ENCODE data around the gene SLC6A11.

Gene SLC6A11

GRCh38 chr3:10843378-10843777 lies 27.4 kb downstream of the SLC6A11 start:
- H3K4me3 ChIP-seq (ENCODE audit: severe bottlenecking), result no peak overlapping the region
- DNase-seq (ENCODE audit: low spot score) (no peak), ATAC-seq (ENCODE audit: low read depth) (no peak)
- no peaks in the 10 kb centered on the region for H3K9me3 ChIP-seq (ENCODE audit: severe bottlenecking)
- H3K27me3 ChIP-seq (ENCODE audit: insufficient read depth, poor library complexity, severe bottlenecking), result no peaks in the 10 kb centered on the region
- H3K4me1 ChIP-seq (ENCODE audit: insufficient read depth, poor library complexity, severe bottlenecking), result no peaks in the 10 kb centered on the region
- no peaks in the 10 kb centered on the region for H3K36me3 ChIP-seq (ENCODE audit: low read depth)
- TF ChIP-seq CTCF (IDR thresholded peaks at IDR 0.05; ENCODE audit: poor library complexity, severe bottlenecking), result no peak
- no peak overlapping the region for H3K27ac ChIP-seq (ENCODE audit: poor library complexity, severe bottlenecking)

- H3K4me1 ChIP-seq (ENCODE audit: insufficient read depth, poor library complexity, severe bottlenecking), result no peaks in the 10 kb centered on the region
- no peaks in the 10 kb centered on the region for H3K27me3 ChIP-seq (ENCODE audit: insufficient read depth, poor library complexity, severe bottlenecking)
- DNase-seq (ENCODE audit: low spot score) (no peak), ATAC-seq (ENCODE audit: low read depth) (no peak)
- no peaks in the 10 kb centered on the region for H3K36me3 ChIP-seq (ENCODE audit: low read depth)
- no peaks in the 10 kb centered on the region for H3K9me3 ChIP-seq (ENCODE audit: severe bottlenecking)
- no peak overlapping the region for H3K27ac ChIP-seq (ENCODE audit: poor library complexity, severe bottlenecking)
- TF ChIP-seq CTCF (IDR thresholded peaks at IDR 0.05; ENCODE audit: poor library complexity, severe bottlenecking), result no peak
- no peak overlapping the region for H3K4me3 ChIP-seq (ENCODE audit: severe bottlenecking)
Measured at GRCh38 chr3:10845001-10845761, 29.2 kb downstream of the SLC6A11 start.

- TF ChIP-seq CTCF (IDR thresholded peaks at IDR 0.05; ENCODE audit: poor library complexity, severe bottlenecking), result no peak
- Histone ChIP-seq H3K36me3 (ENCODE audit: low read depth) (no peaks in the 10 kb centered on the region), H3K27me3 (ENCODE audit: insufficient read depth, poor library complexity, severe bottlenecking) (no peaks in the 10 kb centered on the region), H3K27ac (ENCODE audit: poor library complexity, severe bottlenecking) (no peak overlapping the region), H3K4me3 (ENCODE audit: severe bottlenecking) (no peak overlapping the region), H3K9me3 (ENCODE audit: severe bottlenecking) (no peaks in the 10 kb centered on the region), H3K4me1 (ENCODE audit: insufficient read depth, poor library complexity, severe bottlenecking) (no peaks in the 10 kb centered on the region)
- no peak for ATAC-seq (ENCODE audit: low read depth)
- no peak for DNase-seq (ENCODE audit: low spot score)
Measured at GRCh38 chr3:10845839-10846656, 30.0 kb downstream of the SLC6A11 start.

- DNase-seq (ENCODE audit: low spot score) (no peak), ATAC-seq (ENCODE audit: low read depth) (no peak)
- no peaks in the 10 kb centered on the region for H3K36me3 ChIP-seq (ENCODE audit: low read depth)
- TF ChIP-seq CTCF (IDR thresholded peaks at IDR 0.05; ENCODE audit: poor library complexity, severe bottlenecking), result no peak
- H3K4me1 ChIP-seq (ENCODE audit: insufficient read depth, poor library complexity, severe bottlenecking), result no peaks in the 10 kb centered on the region
- no peaks in the 10 kb centered on the region for H3K27me3 ChIP-seq (ENCODE audit: insufficient read depth, poor library complexity, severe bottlenecking)
- H3K4me3 ChIP-seq (ENCODE audit: severe bottlenecking), result no peak overlapping the region
- H3K27ac ChIP-seq (ENCODE audit: poor library complexity, severe bottlenecking), result no peak overlapping the region
- H3K9me3 ChIP-seq (ENCODE audit: severe bottlenecking), result no peaks in the 10 kb centered on the region
Measured at GRCh38 chr3:10846657-10846975, 30.6 kb downstream of the SLC6A11 start.

- ATAC-seq (ENCODE audit: low read depth) (peak; percentile 17; the same call in 1 of the 3 replicates), DNase-seq (ENCODE audit: low spot score) (no peak)
- no peak for TF ChIP-seq CTCF (IDR thresholded peaks at IDR 0.05; ENCODE audit: poor library complexity, severe bottlenecking)
- no peak overlapping the region for H3K27ac ChIP-seq (ENCODE audit: poor library complexity, severe bottlenecking)
- H3K4me1 ChIP-seq (ENCODE audit: insufficient read depth, poor library complexity, severe bottlenecking), result no peaks in the 10 kb centered on the region
- H3K27me3 ChIP-seq (ENCODE audit: insufficient read depth, poor library complexity, severe bottlenecking), result no peaks in the 10 kb centered on the region
- H3K9me3 ChIP-seq (ENCODE audit: severe bottlenecking), result no peaks in the 10 kb centered on the region
- H3K36me3 ChIP-seq (ENCODE audit: low read depth), result no peaks in the 10 kb centered on the region
- no peak overlapping the region for H3K4me3 ChIP-seq (ENCODE audit: severe bottlenecking)
Measured at GRCh38 chr3:10848261-10848660, 32.2 kb downstream of the SLC6A11 start.

Data from RWPE2 (cell line).